RCC 7860 (cell line): ENCODE data around the gene NRXN2.

ENCODE experiments used
- DNase-seq: peaks from one replicate; pipeline ENCODE4 v3.0.0-alpha.2; 2015; ENCODE audit warnings: low spot score
- FAIRE-seq: peaks from 2 replicates; lab custom pipeline; 2012; peaks lifted over from hg19 to GRCh38; lab: Jason Lieb, UNC

Gene NRXN2

GRCh38 chr11:64744544-64745188 lies 21.7 kb upstream of the NRXN2 start:
- DNase-seq (no peak), FAIRE-seq (no peak)

GRCh38 chr11:64743591-64744543 lies 20.9 kb upstream of the NRXN2 start, which contains the start of gene RASGRP2:
TSS of gene RASGRP2 (minus strand) at chr11:64744142. CDS start at chr11:64742866, 1,276 bp downstream.
- DNase-seq = no peak
- FAIRE-seq = no peak

GRCh38 chr11:64742889-64743590 lies 20.0 kb upstream of the NRXN2 start:
- FAIRE-seq = no peak
- DNase-seq = no peak

- FAIRE-seq = no peak
- DNase-seq = no peak
Observed at GRCh38 chr11:64742087-64742888, 19.3 kb upstream of the NRXN2 start.

- no peak for DNase-seq
- FAIRE-seq = no peak
Observed at GRCh38 chr11:64741375-64742086, 18.5 kb upstream of the NRXN2 start.

- FAIRE-seq = no peak
- DNase-seq = no peak
Observed at GRCh38 chr11:64739871-64740270, 16.9 kb upstream of the NRXN2 start.

GRCh38 chr11:64736654-64737053 lies 13.7 kb upstream of the NRXN2 start:
- FAIRE-seq = no peak
- DNase-seq = no peak

- no peak for FAIRE-seq
Observed at GRCh38 chr11:64735725-64736259, 12.8 kb upstream of the NRXN2 start.

GRCh38 chr11:64734811-64735724 lies 12.1 kb upstream of the NRXN2 start:
- no peak for DNase-seq
- FAIRE-seq = no peak

More at GRCh38 chr11:64735725-64736259, 12.8 kb upstream of the NRXN2 start:
- DNase-seq = no peak

- DNase-seq (no peak), FAIRE-seq (no peak)
Observed at GRCh38 chr11:64731601-64732000, 8.6 kb upstream of the NRXN2 start.

GRCh38 chr11:64729851-64730382 lies 6.9 kb upstream of the NRXN2 start:
- DNase-seq = no peak
- FAIRE-seq = no peak

GRCh38 chr11:64728757-64729365 lies 5.9 kb upstream of the NRXN2 start:
- DNase-seq (no peak), FAIRE-seq (no peak)

- FAIRE-seq = no peak
- no peak for DNase-seq
Observed at GRCh38 chr11:64726867-64727530, 4.0 kb upstream of the NRXN2 start.

GRCh38 chr11:64726211-64726641 lies 3.2 kb upstream of the NRXN2 start:
- FAIRE-seq (no peak), DNase-seq (no peak)

GRCh38 chr11:64724863-64725532 lies 2.0 kb upstream of the NRXN2 start:
- FAIRE-seq = no peak

GRCh38 chr11:64723907-64724862 lies 1.2 kb upstream of the NRXN2 start:
- FAIRE-seq = no peak
- DNase-seq = no peak

More at GRCh38 chr11:64724863-64725532, 2.0 kb upstream of the NRXN2 start:
- DNase-seq = no peak
